ENCODE data around the gene MAP4K1. TPM values are rescaled to one million over a fixed set of nuclear protein-coding genes. Genes with fewer than 3 reads are reported as not detected.

The MAP4K1 gene
- polyA plus RNA-seq, 1 donor from 2014 or later, result 1.0 TPM

DNA sequence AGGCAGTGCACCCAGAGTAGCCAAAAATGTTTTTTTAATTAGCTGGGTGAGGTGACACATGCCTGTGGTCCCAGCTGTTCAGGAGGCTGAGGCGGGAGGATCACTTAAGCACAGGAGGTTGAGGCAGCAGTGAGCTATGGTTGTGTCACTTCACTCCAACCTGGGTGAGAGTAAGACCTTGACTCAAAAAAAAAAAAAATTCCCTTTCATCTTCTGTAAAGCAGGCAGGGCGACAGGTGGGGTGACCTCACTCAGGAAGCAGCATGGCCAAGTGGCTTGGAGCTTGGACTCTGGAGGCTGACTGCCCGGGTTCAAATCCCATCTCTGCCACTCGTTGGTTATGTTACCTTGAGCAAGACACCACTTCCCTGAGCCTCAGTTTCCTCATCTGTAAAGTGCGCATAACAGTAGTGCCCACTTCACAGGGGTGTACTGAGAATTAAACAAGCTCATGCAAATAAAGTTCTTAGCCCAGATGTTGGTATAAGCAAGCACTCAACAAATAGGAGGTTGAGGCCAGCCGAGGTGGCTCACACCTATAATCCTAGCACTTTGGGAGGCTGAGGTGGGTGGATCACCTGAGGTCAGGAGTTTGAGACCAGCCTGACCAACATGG lies 48.3 kb downstream of the MAP4K1 start:
- no peaks in the 10 kb centered on the region for H3K9me2 ChIP-seq (ENCODE audit: insufficient read depth, low read length)
- no peaks in the 10 kb centered on the region for H3K27me3 ChIP-seq (ENCODE audit: insufficient read depth, low read depth, low read length)
- no peaks in the 10 kb centered on the region for H3K79me2 ChIP-seq (replicated peaks; ENCODE audit: insufficient read depth, low read length)
- no peak overlapping the region for H3K4me3 ChIP-seq (ENCODE audit: low read length)
- TF ChIP-seq RAD21 (conservative IDR thresholded peaks at IDR 0.05) (no peak), POLR2AphosphoS5 (IDR thresholded peaks at IDR 0.05) (no peak), TAF1 (IDR thresholded peaks at IDR 0.05; ENCODE audit: low read depth) (no peak), MXI1 (conservative IDR thresholded peaks at IDR 0.05; ENCODE audit: poor library complexity, severe bottlenecking) (no peak), EZH2 (IDR thresholded peaks at IDR 0.05; ENCODE audit: borderline replicate concordance, insufficient read depth, low read length, poor library complexity, severe bottlenecking) (no peak), SMC3 (conservative IDR thresholded peaks at IDR 0.05; ENCODE audit: poor library complexity) (no peak), EP300 (conservative IDR thresholded peaks at IDR 0.05; ENCODE audit: poor library complexity, severe bottlenecking) (no peak)
- TF ChIP-seq, protein P1, sequence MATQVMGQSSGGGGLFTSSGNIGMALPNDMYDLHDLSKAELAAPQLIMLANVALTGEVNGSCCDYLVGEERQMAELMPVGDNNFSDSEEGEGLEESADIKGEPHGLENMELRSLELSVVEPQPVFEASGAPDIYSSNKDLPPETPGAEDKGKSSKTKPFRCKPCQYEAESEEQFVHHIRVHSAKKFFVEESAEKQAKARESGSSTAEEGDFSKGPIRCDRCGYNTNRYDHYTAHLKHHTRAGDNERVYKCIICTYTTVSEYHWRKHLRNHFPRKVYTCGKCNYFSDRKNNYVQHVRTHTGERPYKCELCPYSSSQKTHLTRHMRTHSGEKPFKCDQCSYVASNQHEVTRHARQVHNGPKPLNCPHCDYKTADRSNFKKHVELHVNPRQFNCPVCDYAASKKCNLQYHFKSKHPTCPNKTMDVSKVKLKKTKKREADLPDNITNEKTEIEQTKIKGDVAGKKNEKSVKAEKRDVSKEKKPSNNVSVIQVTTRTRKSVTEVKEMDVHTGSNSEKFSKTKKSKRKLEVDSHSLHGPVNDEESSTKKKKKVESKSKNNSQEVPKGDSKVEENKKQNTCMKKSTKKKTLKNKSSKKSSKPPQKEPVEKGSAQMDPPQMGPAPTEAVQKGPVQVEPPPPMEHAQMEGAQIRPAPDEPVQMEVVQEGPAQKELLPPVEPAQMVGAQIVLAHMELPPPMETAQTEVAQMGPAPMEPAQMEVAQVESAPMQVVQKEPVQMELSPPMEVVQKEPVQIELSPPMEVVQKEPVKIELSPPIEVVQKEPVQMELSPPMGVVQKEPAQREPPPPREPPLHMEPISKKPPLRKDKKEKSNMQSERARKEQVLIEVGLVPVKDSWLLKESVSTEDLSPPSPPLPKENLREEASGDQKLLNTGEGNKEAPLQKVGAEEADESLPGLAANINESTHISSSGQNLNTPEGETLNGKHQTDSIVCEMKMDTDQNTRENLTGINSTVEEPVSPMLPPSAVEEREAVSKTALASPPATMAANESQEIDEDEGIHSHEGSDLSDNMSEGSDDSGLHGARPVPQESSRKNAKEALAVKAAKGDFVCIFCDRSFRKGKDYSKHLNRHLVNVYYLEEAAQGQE (IDR thresholded peaks at IDR 0.05; ENCODE audit: borderline replicate concordance), result no peak
- TF ChIP-seq, protein P2, sequence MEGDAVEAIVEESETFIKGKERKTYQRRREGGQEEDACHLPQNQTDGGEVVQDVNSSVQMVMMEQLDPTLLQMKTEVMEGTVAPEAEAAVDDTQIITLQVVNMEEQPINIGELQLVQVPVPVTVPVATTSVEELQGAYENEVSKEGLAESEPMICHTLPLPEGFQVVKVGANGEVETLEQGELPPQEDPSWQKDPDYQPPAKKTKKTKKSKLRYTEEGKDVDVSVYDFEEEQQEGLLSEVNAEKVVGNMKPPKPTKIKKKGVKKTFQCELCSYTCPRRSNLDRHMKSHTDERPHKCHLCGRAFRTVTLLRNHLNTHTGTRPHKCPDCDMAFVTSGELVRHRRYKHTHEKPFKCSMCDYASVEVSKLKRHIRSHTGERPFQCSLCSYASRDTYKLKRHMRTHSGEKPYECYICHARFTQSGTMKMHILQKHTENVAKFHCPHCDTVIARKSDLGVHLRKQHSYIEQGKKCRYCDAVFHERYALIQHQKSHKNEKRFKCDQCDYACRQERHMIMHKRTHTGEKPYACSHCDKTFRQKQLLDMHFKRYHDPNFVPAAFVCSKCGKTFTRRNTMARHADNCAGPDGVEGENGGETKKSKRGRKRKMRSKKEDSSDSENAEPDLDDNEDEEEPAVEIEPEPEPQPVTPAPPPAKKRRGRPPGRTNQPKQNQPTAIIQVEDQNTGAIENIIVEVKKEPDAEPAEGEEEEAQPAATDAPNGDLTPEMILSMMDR (IDR thresholded peaks at IDR 0.05; ENCODE audit: poor library complexity, severe bottlenecking), result no peak
- H3F3A ChIP-seq (ENCODE audit: insufficient read depth, low read length, poor library complexity, severe bottlenecking), result no peaks in the 10 kb centered on the region
- H2AFZ ChIP-seq (ENCODE audit: low read depth, low read length), result no peak overlapping the region
- H3K4me2 ChIP-seq (ENCODE audit: low read length), result no peak overlapping the region
- H3K36me3 ChIP-seq (ENCODE audit: insufficient read depth, low read length), result no peaks in the 10 kb centered on the region
- no peak overlapping the region for H3K27ac ChIP-seq (ENCODE audit: low read length)
- H3K9me3 ChIP-seq (ENCODE audit: low read length), result no peaks in the 10 kb centered on the region
- no peaks in the 10 kb centered on the region for H4K20me1 ChIP-seq (ENCODE audit: insufficient read depth)
- no peak overlapping the region for H3K9ac ChIP-seq (ENCODE audit: low read length)

DNA sequence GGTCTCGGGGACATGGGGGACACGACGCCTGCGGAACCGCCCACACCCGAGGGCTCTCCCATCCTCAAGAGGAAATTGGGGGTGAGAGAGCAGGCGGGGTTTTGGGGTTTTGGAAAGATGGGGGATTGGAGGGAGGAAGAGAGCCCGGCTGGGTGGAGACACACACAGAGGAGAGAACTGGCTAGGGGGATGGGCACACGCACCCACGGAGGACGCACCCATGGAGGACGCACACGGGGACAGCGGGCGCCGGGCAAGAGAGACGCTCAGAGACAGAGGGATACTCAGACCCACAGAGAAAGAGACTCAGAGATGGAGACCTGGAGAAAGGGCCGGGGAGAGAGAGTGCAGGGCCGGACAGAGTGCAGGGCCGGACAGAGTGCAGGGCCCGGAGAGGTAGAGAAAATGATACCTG lies 52.1 kb downstream of the MAP4K1 start:
- Histone ChIP-seq H3K4me3 (ENCODE audit: low read length) (no peak overlapping the region), H3K27ac (ENCODE audit: low read length) (no peak overlapping the region), H3K9me2 (ENCODE audit: insufficient read depth, low read length) (no peaks in the 10 kb centered on the region), H3K9ac (ENCODE audit: low read length) (no peak overlapping the region), H2AFZ (ENCODE audit: low read depth, low read length) (no peak overlapping the region), H3K4me2 (ENCODE audit: low read length) (no peak overlapping the region), H3F3A (ENCODE audit: insufficient read depth, low read length, poor library complexity, severe bottlenecking) (no peaks in the 10 kb centered on the region), H3K9me3 (ENCODE audit: low read length) (no peaks in the 10 kb centered on the region), H4K20me1 (ENCODE audit: insufficient read depth) (no peaks in the 10 kb centered on the region), H3K79me2 (replicated peaks; ENCODE audit: insufficient read depth, low read length) (no peaks in the 10 kb centered on the region), H3K36me3 (ENCODE audit: insufficient read depth, low read length) (no peaks in the 10 kb centered on the region), H3K27me3 (ENCODE audit: insufficient read depth, low read depth, low read length) (no peaks in the 10 kb centered on the region)
- TF ChIP-seq POLR2AphosphoS5 (IDR thresholded peaks at IDR 0.05) (no peak), EP300 (conservative IDR thresholded peaks at IDR 0.05; ENCODE audit: poor library complexity, severe bottlenecking) (no peak), EZH2 (IDR thresholded peaks at IDR 0.05; ENCODE audit: borderline replicate concordance, insufficient read depth, low read length, poor library complexity, severe bottlenecking) (no peak), TAF1 (IDR thresholded peaks at IDR 0.05; ENCODE audit: low read depth) (no peak), SMC3 (conservative IDR thresholded peaks at IDR 0.05; ENCODE audit: poor library complexity) (no peak), MXI1 (conservative IDR thresholded peaks at IDR 0.05; ENCODE audit: poor library complexity, severe bottlenecking) (no peak), RAD21 (conservative IDR thresholded peaks at IDR 0.05) (no peak)
- TF ChIP-seq, protein P1 (IDR thresholded peaks at IDR 0.05; ENCODE audit: borderline replicate concordance), result no peak
- TF ChIP-seq, protein P2 (IDR thresholded peaks at IDR 0.05; ENCODE audit: poor library complexity, severe bottlenecking), result no peak
